ENCODE measurements around the gene FAP.

The FAP gene

GRCh38 chr2:162243294-162243693 lies at the start of gene FAP:
FAP (minus strand) TSS chr2:162243445; CDS start chr2:162243327, 118 bp downstream.
- no peak for DNase-seq

GRCh38 chr2:162291748-162292147 lies 48.5 kb upstream of the FAP start:
- DNase-seq = no peak

- DNase-seq = no peak
These were observed 39.6 kb upstream of the FAP start for GRCh38 chr2:162282765-162283425.

GRCh38 chr2:162280654-162281053 lies 37.4 kb upstream of the FAP start:
- no peak for DNase-seq

- no peak for DNase-seq
These were observed 34.1 kb upstream of the FAP start for GRCh38 chr2:162277381-162277780.

GRCh38 chr2:162267996-162268395 lies 24.8 kb upstream of the FAP start:
- no peak for DNase-seq

GRCh38 chr2:162267496-162267895 lies 24.3 kb upstream of the FAP start:
- DNase-seq = no peak

GRCh38 chr2:162266460-162266760 lies 23.2 kb upstream of the FAP start:
- DNase-seq = no peak

- DNase-seq = no peak
These were observed 22.6 kb upstream of the FAP start for GRCh38 chr2:162265666-162266459.

- DNase-seq = peak; percentile 43
These were observed 18.0 kb upstream of the FAP start for GRCh38 chr2:162261032-162261945.

- no peak for DNase-seq
These were observed 15.4 kb upstream of the FAP start for GRCh38 chr2:162258686-162259085.

GRCh38 chr2:162258169-162258568 lies 14.9 kb upstream of the FAP start:
- no peak for DNase-seq

- no peak for DNase-seq
These were observed 14.2 kb upstream of the FAP start for GRCh38 chr2:162257425-162257824.

GRCh38 chr2:162256591-162256991 lies 13.3 kb upstream of the FAP start:
- no peak for DNase-seq

GRCh38 chr2:162254236-162254871 lies 11.1 kb upstream of the FAP start:
- DNase-seq = no peak

GRCh38 chr2:162253435-162253834 lies 10.2 kb upstream of the FAP start:
- no peak for DNase-seq

GRCh38 chr2:162252153-162252552 lies 8.9 kb upstream of the FAP start:
- no peak for DNase-seq

- peak; percentile 58 for DNase-seq
These were observed 2.5 kb upstream of the FAP start for GRCh38 chr2:162245781-162246180.

GRCh38 chr2:162245061-162245460 lies 1.8 kb upstream of the FAP start:
- DNase-seq = no peak

GRCh38 chr2:162244541-162245031 lies 1.3 kb upstream of the FAP start:
- peak; percentile 80 for DNase-seq

- no peak for DNase-seq
These were observed 470 bp upstream of the FAP start for GRCh38 chr2:162243715-162244114.

- DNase-seq = peak; percentile 67
These were observed 512 bp downstream of the FAP start for GRCh38 chr2:162242586-162243280.
